Stimulated activated naive B cell treated with anti-CD40 and anti-IgM and Interleukin-4, amounts not matched to agents 10 μg/mL and 1 μg/mL and 100 μg/mL, for 72 hours (primary cell): ENCODE data around the gene SMR3A.

ENCODE experiments used
- ATAC-seq, 2 donors: fragments of 150-1000 bp; cut with Tn5 transposase; replicated peaks; 2 replicates each; pipeline ENCODE4 v1.10.0; 2021; ENCODE audit warnings: moderate library complexity in 1 of 2
- DNase-seq: peaks from one replicate; pipeline ENCODE4 v3.0.0; 2021
- H3K27ac Mint-ChIP-seq: one replicate; pipeline ENCODE4 v1.8.0; 2022; ENCODE audit warnings: mild to moderate bottlenecking, mixed read lengths
- H3K27me3 Mint-ChIP-seq, 2 donors: one replicate each; pipeline ENCODE4 v1.8.0; 2022; ENCODE audit warnings: mixed read lengths in 2 of 2
- H3K36me3 Mint-ChIP-seq, 2 donors: one replicate each; pipeline ENCODE4 v1.8.0; 2022; ENCODE audit warnings: mixed read lengths in 2 of 2, mild to moderate bottlenecking in 1 of 2
- H3K4me1 Mint-ChIP-seq, 2 donors: one replicate each; pipeline ENCODE4 v1.8.0; 2022; ENCODE audit warnings: mixed read lengths in 2 of 2, mild to moderate bottlenecking in 1 of 2
- H3K4me3 Mint-ChIP-seq, 2 donors: one replicate each; pipeline ENCODE4 v1.8.0; 2022; ENCODE audit warnings: mild to moderate bottlenecking in 2 of 2, mixed read lengths in 2 of 2, moderate library complexity in 1 of 2
- H3K9me3 Mint-ChIP-seq, 2 donors: one replicate each; pipeline ENCODE4 v1.8.0; 2022; ENCODE audit warnings: mixed read lengths in 2 of 2, mild to moderate bottlenecking in 1 of 2

Gene SMR3A

GRCh38 chr4:70382691-70383181, 22.2 kb downstream of the SMR3A start, which contains the start of gene SMR3B:
TSS of gene SMR3B (plus strand) at chr4:70383131. CDS start at chr4:70384511, 1,380 bp downstream.
- no peak within 1 kb of the TSS for H3K27ac Mint-ChIP-seq
- peaks cover 0 to 2% of the 10 kb centered on the region in 2 donors for H3K9me3 Mint-ChIP-seq
- no peaks in the 10 kb centered on the region for H3K27me3 Mint-ChIP-seq
- H3K4me3 Mint-ChIP-seq = no peak within 1 kb of the TSS
- no peaks in the 10 kb centered on the region for H3K36me3 Mint-ChIP-seq
- no peak for DNase-seq
- ATAC-seq = no peak
- H3K4me1 Mint-ChIP-seq = no peaks in the 10 kb centered on the region

- H3K4me1 Mint-ChIP-seq = no peaks in the 10 kb centered on the region
- H3K4me3 Mint-ChIP-seq = no peak overlapping the region
- no peaks in the 10 kb centered on the region for H3K9me3 Mint-ChIP-seq
- no peak overlapping the region for H3K27ac Mint-ChIP-seq
- DNase-seq = no peak
- no peaks in the 10 kb centered on the region for H3K27me3 Mint-ChIP-seq
- H3K36me3 Mint-ChIP-seq = no peaks in the 10 kb centered on the region
- ATAC-seq = no peak
Measured at GRCh38 chr4:70392057-70392776, 31.7 kb downstream of the SMR3A start.

GRCh38 chr4:70397580-70397979, 37.0 kb downstream of the SMR3A start, which contains the start of gene OPRPN:
TSS of gene OPRPN (plus strand) at chr4:70397940. CDS start at chr4:70399286, 1,346 bp downstream.
- H3K9me3 Mint-ChIP-seq = peaks cover 0 to 3% of the 10 kb centered on the region in 2 donors
- H3K27me3 Mint-ChIP-seq = no peaks in the 10 kb centered on the region
- H3K4me3 Mint-ChIP-seq = no peak within 1 kb of the TSS
- DNase-seq = no peak
- no peaks in the 10 kb centered on the region for H3K4me1 Mint-ChIP-seq
- H3K36me3 Mint-ChIP-seq = no peaks in the 10 kb centered on the region
- H3K27ac Mint-ChIP-seq = no peak within 1 kb of the TSS
- no peak for ATAC-seq

- Mint-ChIP-seq H3K36me3 (no peaks in the 10 kb centered on the region), H3K27ac (no peak overlapping the region), H3K27me3 (peaks cover 0 to 3% of the 10 kb centered on the region in 2 donors), H3K4me1 (no peaks in the 10 kb centered on the region), H3K4me3 (no peak overlapping the region), H3K9me3 (peaks cover 2 to 7% of the 10 kb centered on the region in 2 donors)
- no peak for DNase-seq
- ATAC-seq = no peak
Measured at GRCh38 chr4:70399319-70399718, 38.8 kb downstream of the SMR3A start.

GRCh38 chr4:70402762-70403161, 42.2 kb downstream of the SMR3A start:
- Mint-ChIP-seq H3K27ac (no peak overlapping the region), H3K4me1 (no peaks in the 10 kb centered on the region)
- no peak for DNase-seq

GRCh38 chr4:70405765-70406164, 45.2 kb downstream of the SMR3A start:
- Mint-ChIP-seq H3K4me1 (no peaks in the 10 kb centered on the region), H3K36me3 (no peaks in the 10 kb centered on the region), H3K27ac (no peak overlapping the region), H3K9me3 (peaks cover 6 to 12% of the 10 kb centered on the region in 2 donors), H3K4me3 (no peak overlapping the region), H3K27me3 (peaks cover 0 to 6% of the 10 kb centered on the region in 2 donors)
- DNase-seq = no peak
- ATAC-seq = no peak

More at GRCh38 chr4:70402762-70403161, 42.2 kb downstream of the SMR3A start:
- ATAC-seq = no peak
- Mint-ChIP-seq H3K4me3 (no peak overlapping the region), H3K9me3 (peaks cover 4 to 8% of the 10 kb centered on the region in 2 donors), H3K36me3 (no peaks in the 10 kb centered on the region), H3K27me3 (peaks cover 0 to 6% of the 10 kb centered on the region in 2 donors)
